Left ventricle myocardium superior (tissue), 1 donor: Measurements from ENCODE around the gene MAD1L1. TPM values are rescaled to one million over a fixed set of nuclear protein-coding genes. Genes with fewer than 3 reads are reported as not detected.
A peak's percentile ranks its signal among the peaks of the same experiment; 100 is the strongest.

Experiments used
- ATAC-seq: fragments of 200-7000 bp; cut with Tn5 transposase; one replicate; pipeline ENCODE4 v1.9.1; 2020; ENCODE audit warnings: mild to moderate bottlenecking, moderate library complexity
- DNase-seq: peaks from one replicate; pipeline ENCODE4 v3.0.0-alpha.2; 2020
- intact Hi-C: fragments of 100-400 bp; cut with micrococcal nuclease; formaldehyde crosslinking; loops from one replicate; pipeline ENCODE4 v1.11.0; 2022
- total RNA-seq: library from RNA; stranded (reverse); fragmentation: NEBNext Ultra II Directional; extraction: Animal tissue kit (Norgen Biotek cat#: 25700); gene quantifications from one replicate; pipeline ENCODE4 v1.2.1, GENCODE V29; 2021
- donor health status: DM: no; HTN: yes; CAD: no; lungs with severe emphysema.

The MAD1L1 gene
- total RNA-seq, 1 donor from 2014 or later, result 19.1 TPM

- DNase-seq (no peak), ATAC-seq (no peak)
- intact Hi-C loops, result no loop called here
Observed at GRCh38 chr7:1804310-1804709, 428.4 kb downstream of the MAD1L1 start.

DNA sequence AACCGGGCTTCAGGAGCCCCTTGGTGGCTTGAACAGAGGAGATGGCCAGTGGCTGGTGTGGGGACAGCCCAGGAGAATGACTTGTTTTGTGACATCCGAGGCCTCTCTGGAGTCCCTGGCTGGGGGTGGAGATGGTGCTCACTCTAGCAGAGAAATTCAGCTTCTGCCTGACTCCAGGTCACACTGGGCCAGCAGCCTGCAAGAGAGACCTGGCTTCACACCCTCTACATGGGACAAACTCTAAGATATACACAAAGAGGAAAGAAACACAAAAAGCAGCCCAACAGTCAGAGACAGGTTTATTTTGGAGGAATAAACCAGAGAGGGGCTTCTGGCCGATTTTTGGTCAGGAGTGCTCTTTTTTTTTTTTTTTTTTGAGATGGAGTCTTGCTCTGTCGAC is 429.8 kb downstream of the MAD1L1 start:
- ATAC-seq (no peak), DNase-seq (no peak)
- intact Hi-C loops, result no loop called here

- intact Hi-C loops, result no loop called here
- no peak for ATAC-seq
- DNase-seq, result no peak
Observed at GRCh38 chr7:1800902-1801301, 431.8 kb downstream of the MAD1L1 start.

DNA sequence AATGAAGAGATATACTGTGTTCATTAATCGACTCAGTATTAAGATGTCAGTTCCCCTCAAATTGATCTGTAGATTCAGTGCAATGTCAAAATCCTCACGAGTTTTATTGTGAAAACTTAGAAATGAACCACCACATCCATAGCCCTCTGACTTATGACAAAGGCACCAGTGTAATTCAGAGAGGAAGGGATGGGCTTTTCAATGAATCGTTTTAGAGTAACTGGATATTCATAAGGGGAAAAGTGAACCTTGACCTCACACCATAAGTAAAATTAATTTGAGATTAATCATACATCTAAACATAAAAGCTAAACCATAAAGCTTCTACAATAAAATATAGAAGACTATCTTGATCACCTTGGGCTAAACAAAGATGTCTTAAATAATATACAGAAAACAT is 434.6 kb downstream of the MAD1L1 start:
- intact Hi-C loops, result no loop called here
- DNase-seq, result no peak

GRCh38 chr7:1794888-1795542 is 437.7 kb downstream of the MAD1L1 start:
- no peak for ATAC-seq
- intact Hi-C loops, result no loop called here

More for the DNA sequence above, 434.6 kb downstream of the MAD1L1 start:
- ATAC-seq, result no peak

DNA sequence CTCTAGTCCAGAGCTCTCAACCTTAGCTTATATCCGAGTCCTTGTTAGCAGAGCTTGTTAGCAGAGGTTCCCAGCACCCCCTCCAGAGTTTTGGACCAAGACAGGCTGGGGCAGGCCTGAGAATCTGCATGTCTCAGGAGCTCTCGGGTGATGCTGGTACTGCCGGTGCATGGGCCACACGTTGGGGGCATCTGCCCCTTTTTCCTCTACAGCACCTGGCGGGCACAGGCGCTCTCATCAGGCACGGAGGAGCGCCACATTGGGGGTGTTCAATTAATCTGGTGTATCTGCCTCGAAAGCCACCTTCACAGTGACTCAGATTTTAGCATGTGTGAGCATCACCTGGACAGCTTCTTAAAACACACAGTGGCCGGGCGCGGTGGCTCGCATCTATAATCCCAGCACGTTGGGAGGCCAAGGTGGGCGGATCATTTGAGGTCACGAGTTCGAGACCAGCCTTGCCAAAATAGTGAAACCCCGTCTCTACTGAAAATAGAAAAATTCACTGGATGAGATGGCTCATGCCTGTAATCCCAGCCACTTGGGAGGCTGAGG is 445.0 kb downstream of the MAD1L1 start:
- intact Hi-C loops, result no loop called here
- DNase-seq (no peak), ATAC-seq (no peak)

More at GRCh38 chr7:1794888-1795542, 437.7 kb downstream of the MAD1L1 start:
- no peak for DNase-seq

GRCh38 chr7:1787241-1787640 is 445.5 kb downstream of the MAD1L1 start:
- DNase-seq, result no peak
- no peak for ATAC-seq
- intact Hi-C loops, result no loop called here

DNA sequence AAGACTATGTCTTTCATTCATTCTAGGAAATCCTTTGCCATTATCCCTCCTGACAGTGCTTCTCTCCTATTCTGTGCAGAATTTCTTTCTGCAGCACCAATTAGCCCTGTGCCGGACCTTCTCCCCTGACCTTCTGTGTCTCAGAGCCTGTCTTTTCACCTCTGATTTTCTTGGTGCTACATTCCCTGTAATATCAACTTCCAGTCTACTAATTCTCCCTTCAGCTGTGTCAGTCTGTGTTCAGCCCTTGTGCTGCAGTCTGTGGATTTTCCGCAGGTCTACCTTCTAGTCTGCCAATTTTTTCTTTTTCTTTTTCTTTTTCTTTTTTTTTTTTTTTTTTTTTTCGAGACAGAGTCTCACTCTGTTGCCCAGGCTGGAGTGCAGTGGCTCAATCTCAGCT is 446.9 kb downstream of the MAD1L1 start:
- intact Hi-C loops, result no loop called here
- DNase-seq (no peak), ATAC-seq (no peak)

GRCh38 chr7:1781369-1781768 is 451.4 kb downstream of the MAD1L1 start:
- DNase-seq, result no peak
- intact Hi-C loops, result no loop called here
- ATAC-seq, result no peak

- ATAC-seq (no peak), DNase-seq (no peak)
- intact Hi-C loops, result no loop called here
Observed at GRCh38 chr7:1779445-1779844, 453.3 kb downstream of the MAD1L1 start.

DNA sequence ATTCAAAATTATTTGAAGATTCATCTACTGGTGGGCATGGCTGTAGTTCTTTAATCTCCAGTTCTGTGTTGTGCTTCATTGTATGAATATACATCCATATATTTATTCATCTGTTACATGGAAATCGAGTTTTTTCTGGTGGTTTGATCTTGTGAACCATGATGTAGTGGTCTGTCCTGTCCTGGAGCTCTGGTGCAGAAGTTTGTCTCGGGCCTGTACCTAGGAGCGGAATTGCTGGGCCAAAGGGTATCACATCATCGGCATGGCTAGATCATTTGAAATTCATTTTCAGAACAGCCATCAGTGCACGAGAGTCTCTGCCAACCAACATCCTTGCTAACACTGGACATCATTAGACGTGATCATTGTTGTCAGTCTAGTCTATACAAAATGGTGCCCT is 455.6 kb downstream of the MAD1L1 start:
- intact Hi-C loops, result no loop called here
- DNase-seq, result no peak
- no peak for ATAC-seq

DNA sequence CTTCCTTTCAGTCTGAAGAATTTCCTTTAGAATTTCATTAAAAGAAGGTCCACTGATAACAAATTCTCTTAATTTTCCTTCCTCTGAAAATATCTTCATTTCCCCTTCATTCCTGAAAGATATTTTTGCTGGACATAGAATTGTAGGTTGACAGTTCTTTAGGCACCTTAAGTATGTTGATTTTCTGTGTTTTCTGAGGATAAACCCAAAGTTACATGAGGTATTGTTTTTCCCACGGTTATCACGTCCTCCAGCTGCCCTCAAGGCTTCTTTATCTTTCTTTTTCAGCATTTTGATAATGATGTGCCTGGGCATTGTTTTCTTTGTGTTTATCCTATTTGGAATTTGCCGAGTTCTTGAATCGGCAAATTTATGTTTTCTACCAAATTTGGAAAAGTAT is 457.4 kb downstream of the MAD1L1 start:
- intact Hi-C loops, result no loop called here
- DNase-seq (no peak), ATAC-seq (no peak)

DNA sequence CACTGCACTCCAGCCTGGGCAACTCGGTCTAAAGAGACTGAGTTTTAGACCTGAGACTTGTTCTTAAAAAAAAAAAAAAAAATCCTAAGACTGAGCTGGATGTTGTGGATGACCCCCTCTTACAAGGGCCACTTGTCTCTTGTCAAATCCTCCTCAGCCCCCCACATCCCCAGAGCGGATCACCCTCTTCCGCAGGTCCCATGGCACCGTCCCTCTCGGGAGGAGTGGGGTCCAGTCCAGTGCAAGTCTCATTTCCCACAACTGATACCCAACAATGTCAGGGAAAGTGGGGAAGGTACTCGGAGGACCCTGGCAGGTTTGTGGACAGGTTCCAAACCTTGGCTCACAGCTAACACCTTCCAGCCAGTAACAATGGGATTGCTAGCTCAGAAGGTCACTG is 462.4 kb downstream of the MAD1L1 start:
- ATAC-seq (no peak), DNase-seq (no peak)
- intact Hi-C loops, result no loop called here

DNA sequence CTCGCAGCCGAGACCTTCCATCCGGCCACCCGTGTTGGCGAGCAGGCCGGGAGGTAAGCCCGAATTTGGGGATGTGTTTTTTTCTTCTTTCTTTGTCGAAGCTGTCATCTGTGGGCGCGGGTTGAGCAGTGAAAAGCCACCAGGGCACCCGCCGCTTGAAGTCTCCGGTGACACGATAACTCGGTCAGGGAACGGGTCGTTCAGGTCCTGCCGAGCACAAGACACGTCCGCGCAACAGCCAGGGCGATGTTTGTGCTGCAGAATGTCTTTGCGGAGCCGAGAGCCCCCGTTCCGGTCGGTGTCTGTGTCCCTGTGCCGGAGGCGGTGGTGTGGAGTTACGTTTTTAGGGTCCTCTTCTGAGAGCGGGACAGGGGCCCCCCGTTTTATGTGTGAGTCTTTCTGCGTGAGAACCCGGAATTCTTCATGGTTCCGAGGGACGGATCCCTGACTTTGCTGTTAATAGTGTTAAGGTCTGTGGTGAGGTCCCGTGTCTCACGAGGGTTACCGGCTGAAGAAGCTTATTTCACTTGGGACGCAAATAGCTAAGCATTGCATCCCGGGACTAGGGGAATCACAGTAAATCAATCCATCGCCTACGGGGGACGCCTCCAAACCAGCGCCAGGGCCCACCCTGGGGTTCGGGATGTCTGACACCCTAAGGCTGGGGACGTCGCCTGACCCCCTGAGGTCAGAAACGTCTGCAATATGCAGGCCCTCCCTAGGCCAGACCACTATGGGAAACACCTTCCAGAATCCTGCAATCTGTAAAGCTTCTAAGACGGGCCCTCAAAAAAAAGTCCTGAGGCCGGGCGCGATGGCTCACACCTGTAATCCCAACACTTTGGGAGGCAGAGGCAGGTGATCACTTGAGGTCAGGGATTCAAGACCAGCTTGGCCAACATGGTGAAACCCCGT is 463.2 kb downstream of the MAD1L1 start:
- intact Hi-C loops, result no loop called here

DNA sequence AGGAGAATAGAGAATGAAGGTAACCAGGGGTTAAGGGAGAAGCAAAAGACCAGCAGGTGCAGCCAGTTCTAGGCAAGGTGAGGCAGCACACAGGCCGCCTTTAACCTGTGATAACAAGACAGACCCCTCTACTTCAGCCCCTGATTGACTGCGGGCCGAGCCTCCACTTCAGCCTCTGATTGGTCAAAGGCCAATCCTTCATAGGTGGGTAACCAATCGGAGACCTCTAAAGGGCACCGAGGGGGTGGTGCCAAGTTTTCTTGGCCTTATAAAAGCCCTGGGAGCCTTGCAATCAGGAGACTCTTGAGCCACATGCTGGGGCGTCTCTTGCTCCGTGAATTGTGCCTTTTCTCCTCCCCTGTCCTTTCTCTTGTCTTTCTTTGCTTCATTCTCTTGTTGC is 463.9 kb downstream of the MAD1L1 start:
- DNase-seq (no peak), ATAC-seq (no peak)
- intact Hi-C loops, result no loop called here

More for the DNA sequence above, 463.2 kb downstream of the MAD1L1 start:
- DNase-seq, result no peak
- no peak for ATAC-seq

- DNase-seq (no peak), ATAC-seq (peak; percentile 50)
- intact Hi-C loops, result no loop called here
Observed at GRCh38 chr7:1767524-1767923, 465.2 kb downstream of the MAD1L1 start.
